ENCODE measurements around the gene MMP24OS.

MMP24OS gene

DNA sequence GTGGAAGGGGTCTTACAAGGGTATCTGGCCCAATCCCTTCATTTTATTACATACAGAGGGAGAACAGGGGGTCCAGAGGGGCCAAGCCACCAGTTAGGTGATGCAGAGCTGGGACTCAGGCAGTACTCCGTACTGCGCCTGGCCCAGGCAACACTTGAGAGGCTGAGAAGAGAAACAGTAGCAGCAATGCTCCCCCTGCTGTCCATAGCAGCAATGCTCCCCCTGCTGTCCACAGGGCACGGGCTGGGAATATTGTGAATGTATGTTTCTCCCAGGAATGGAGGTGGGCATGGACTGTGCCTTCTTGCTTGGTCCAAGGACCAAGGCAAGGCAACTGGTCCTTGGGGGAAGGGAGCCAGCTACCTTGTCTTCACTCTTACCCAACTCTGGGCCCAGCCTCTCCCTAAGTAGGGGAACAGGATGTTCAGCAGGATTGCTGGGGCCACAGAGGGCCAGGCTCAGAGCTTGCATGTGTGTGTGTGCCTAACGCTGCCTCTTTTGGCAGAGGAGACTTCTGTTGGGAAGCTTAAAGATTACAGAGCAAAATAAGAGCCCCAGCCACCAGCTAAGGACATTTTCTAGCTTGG lies 29.1 kb upstream of the MMP24OS start:
- no peak for DNase-seq (ENCODE audit: low read depth, low spot score)

- peak; percentile 31 for DNase-seq (ENCODE audit: low read depth, low spot score)
Observed at GRCh38 chr20:35305682-35306556, 28.0 kb upstream of the MMP24OS start.

DNA sequence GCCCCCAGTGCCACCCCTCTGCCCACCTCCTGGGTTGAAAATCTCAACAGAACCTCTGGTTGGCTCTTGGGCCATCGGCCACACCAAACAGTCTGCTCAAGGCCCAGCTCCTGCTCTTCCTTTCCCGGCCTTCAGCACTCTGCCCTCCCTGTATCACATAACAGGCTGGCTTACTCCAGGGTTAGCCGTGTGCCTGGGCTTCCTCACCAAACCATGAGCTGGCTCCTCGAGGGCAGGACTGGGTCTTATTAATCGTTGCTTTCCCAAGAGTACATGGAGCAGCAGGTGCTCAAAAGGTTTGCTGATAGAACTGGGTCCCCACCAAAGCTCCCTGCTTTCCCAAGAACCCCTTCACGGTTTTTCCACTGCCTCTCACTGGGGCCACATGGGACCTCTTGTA lies 27.0 kb upstream of the MMP24OS start:
- no peak for DNase-seq (ENCODE audit: low read depth, low spot score)

DNA sequence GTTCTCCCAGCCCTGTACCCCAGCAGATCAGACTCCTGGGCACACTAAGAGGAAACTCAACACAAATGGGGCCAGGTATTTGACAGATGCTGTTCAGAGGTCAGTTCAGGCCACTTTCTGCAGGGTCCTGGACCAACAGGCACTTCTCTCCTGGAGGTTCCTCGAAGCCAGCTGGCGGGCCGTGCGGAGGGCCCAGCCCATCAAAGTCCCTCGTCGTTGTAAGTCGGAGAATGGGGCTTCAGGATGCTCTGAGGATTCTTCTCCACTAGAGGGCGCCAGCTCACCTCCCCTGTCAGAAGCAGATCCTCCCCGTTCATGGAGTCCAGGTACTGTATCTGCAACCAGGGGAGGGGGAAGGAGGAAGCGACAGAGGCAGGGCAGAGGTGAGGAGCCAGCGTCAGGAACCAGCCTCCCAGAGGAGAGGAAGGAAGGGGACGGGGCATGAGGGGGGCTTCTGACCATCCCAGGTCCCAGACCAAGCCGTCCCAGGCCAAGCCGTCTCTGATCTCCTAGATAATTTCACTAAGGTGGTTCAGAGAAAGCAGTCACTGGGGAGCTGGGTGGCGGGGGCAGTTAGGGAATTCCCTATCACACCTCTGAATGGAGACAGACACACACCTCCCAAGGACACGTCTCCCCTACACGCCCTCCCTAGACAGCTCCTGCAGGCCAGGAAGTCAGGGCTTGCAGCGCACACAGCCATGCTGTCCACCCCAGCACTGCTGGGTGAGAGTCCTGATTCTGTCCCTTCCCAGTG lies 26.0 kb upstream of the MMP24OS start:
- peak; percentile 69 for DNase-seq (ENCODE audit: low read depth, low spot score)

GRCh38 chr20:35303382-35303734 lies 25.4 kb upstream of the MMP24OS start:
- DNase-seq (ENCODE audit: low read depth, low spot score): no peak

GRCh38 chr20:35302421-35303335 lies 24.8 kb upstream of the MMP24OS start:
- no peak for DNase-seq (ENCODE audit: low read depth, low spot score)

GRCh38 chr20:35301426-35301825 lies 23.5 kb upstream of the MMP24OS start:
- no peak for DNase-seq (ENCODE audit: low read depth, low spot score)

DNA sequence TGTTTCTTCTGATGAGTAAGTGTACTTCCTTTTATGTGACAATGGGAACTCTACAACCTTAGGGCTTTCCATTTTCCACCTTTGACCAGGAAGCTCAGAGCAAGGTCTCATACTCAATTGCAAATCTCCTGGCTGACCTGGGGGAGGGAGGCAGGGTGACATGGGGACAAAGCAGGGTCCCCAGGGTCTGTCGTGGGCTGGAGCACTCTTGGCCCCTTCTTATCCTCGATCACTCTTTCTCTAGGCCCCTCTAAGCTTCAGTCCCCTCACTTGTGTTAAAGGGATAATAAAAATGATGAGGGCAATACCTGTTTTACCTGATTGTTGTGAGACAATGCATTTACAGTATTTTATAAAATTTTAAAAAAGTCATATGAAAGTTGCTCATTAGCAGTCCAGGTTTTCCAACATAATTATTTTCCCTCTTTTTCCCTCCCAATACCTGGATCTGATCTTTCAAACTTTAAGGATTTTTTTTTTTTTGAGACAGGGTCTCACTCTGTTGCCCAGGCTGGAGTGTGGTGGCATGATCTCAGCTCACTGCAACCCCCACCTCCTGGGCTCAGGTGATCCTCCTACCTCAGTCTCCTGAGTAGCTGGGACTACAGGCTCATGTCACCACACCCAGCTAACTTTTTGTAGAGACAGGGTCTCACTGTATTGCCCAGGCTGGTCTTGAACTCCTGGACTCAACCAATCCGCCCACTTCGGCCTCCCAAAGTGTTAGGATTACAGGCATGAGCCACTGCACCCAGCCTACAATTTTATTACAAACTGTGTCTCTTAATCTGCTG lies 22.7 kb upstream of the MMP24OS start:
- DNase-seq (ENCODE audit: low read depth, low spot score): no peak

GRCh38 chr20:35299780-35300179 lies 21.9 kb upstream of the MMP24OS start:
- no peak for DNase-seq (ENCODE audit: low read depth, low spot score)

GRCh38 chr20:35298264-35298663 lies 20.3 kb upstream of the MMP24OS start:
- DNase-seq (ENCODE audit: low read depth, low spot score): no peak

- DNase-seq (ENCODE audit: low read depth, low spot score): no peak
Observed at GRCh38 chr20:35297740-35298139, 19.8 kb upstream of the MMP24OS start.

DNA sequence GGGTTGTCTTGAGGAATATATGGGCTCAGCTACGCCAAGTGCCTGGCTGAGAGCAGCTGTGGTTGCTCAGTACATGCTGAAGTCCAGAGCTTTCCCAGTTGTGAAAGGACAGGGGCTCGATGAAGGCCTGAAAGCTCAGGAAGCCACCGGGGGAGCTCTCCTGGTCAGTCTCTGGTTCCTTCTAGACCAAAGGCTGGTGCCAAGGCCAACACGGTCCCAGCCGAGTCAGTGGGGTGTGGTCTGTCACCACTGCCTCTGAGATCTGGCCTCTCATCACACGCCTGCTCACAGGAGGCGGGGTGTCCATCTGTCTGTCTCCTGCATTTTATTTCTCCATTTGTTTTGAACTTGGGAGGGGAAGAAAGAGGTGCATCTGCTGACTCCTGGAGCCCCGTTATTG lies 19.2 kb upstream of the MMP24OS start:
- DNase-seq (ENCODE audit: low read depth, low spot score): no peak

GRCh38 chr20:35296101-35296554 lies 18.2 kb upstream of the MMP24OS start:
- no peak for DNase-seq (ENCODE audit: low read depth, low spot score)

DNA sequence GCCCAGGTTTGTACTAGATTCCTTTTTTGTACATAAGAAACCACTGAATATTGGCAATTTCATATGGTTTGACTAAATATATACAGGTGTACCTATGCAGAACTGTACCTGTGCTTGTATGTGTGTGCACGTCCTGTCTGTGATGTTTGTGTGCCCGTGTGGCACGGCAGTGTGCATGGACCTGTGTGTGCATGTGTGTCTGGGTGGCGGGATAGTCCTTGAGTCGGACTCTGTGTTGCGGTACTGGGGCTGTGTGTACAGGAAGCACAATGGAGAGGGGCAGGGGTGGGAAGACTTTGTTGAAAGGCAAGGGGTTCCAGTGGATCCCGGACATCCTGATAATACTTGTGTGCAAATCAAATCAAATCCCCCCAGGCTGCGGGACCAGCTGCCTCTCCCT lies 17.8 kb upstream of the MMP24OS start:
- no peak for DNase-seq (ENCODE audit: low read depth, low spot score)

DNA sequence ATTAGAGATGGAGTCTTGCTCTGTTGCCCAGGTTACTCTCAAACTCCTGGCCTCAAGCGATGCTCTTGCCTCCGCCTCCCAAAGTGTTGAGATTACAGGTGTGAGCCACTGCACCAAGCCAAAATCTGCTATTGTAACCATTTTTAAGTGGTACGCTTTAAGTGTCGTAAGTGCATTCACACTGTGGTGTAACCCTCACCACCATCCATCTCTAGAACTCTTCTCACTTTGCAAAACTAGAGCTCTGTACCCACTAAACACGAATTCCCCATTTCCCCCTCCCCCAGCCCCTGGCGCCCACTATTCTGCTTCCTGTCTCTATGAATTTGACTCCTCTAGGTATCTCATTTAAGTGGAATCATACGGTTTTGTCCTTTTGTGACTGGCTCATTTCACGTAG lies 17.1 kb upstream of the MMP24OS start:
- no peak for DNase-seq (ENCODE audit: low read depth, low spot score)

DNA sequence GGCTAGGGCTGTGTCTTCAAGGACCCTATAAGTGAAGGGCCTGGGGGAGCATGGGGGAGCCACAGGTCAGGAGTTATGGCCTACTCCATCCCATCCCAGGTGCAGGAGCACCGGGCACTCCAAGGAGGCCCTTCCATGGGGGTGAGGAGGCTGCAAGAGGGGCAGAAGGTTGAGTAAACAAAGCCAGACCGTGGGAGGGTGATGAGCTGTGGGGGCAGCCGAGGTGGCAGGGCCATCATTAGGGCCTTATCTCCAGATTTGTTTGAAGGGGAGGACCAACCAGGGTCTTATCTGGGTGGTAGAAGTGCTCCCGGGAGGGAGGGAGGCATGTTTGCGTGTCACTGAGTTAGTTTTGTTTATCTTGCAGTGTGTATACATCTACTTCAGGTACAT lies 16.4 kb upstream of the MMP24OS start:
- DNase-seq (ENCODE audit: low read depth, low spot score): no peak

GRCh38 chr20:35293303-35294292 lies 15.7 kb upstream of the MMP24OS start:
- DNase-seq (ENCODE audit: low read depth, low spot score): no peak

- no peak for DNase-seq (ENCODE audit: low read depth, low spot score)
Observed at GRCh38 chr20:35292504-35293285, 14.8 kb upstream of the MMP24OS start.

Data from activated CD4-positive, CD25-positive, alpha-beta regulatory T cell treated with anti-CD3 and anti-CD28 coated beads, Interleukin-2, amount 50 U/mL, for 16 hours (primary cell).